Measurements from ENCODE around the gene RHOG.
A peak's percentile ranks its signal among the peaks of the same experiment; 100 is the strongest.

GRCh38 chr11:3841426-3842350, 929 bp upstream of the RHOG start:
- TF ChIP-seq, protein P1, sequence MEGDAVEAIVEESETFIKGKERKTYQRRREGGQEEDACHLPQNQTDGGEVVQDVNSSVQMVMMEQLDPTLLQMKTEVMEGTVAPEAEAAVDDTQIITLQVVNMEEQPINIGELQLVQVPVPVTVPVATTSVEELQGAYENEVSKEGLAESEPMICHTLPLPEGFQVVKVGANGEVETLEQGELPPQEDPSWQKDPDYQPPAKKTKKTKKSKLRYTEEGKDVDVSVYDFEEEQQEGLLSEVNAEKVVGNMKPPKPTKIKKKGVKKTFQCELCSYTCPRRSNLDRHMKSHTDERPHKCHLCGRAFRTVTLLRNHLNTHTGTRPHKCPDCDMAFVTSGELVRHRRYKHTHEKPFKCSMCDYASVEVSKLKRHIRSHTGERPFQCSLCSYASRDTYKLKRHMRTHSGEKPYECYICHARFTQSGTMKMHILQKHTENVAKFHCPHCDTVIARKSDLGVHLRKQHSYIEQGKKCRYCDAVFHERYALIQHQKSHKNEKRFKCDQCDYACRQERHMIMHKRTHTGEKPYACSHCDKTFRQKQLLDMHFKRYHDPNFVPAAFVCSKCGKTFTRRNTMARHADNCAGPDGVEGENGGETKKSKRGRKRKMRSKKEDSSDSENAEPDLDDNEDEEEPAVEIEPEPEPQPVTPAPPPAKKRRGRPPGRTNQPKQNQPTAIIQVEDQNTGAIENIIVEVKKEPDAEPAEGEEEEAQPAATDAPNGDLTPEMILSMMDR (IDR thresholded peaks at IDR 0.05): peak; percentile 44 to 82 (median 68)
- peak; percentile 36 for TF ChIP-seq POLR2A (IDR thresholded peaks at IDR 0.05)
